Frontal cortex (tissue), 4 donors: ENCODE measurements around the gene PCCA. TPM values are rescaled to one million over a fixed set of nuclear protein-coding genes. Genes with fewer than 3 reads are reported as not detected.
"Not testable (repeated sequence)": the region's sequence is repeated elsewhere in the genome, so short reads cannot be mapped to it uniquely, and the experiment has no call there.

Experiments used
- DNase-seq, 2 donors: peaks; one replicate each; pipeline ENCODE4 v3.0.0; 2012; ENCODE audit warnings: low spot score in 2 of 2
- FAIRE-seq: peaks from 2 replicates; lab custom pipeline; 2012; peaks lifted over from hg19 to GRCh38; lab: Jason Lieb, UNC
- total RNA-seq: library from RNA; depleted of rRNA; stranded (reverse); fragments of >200 nt; gene quantifications from one replicate; pipeline ENCODE4 v1.2.3, GENCODE V29; 2014
- donor health status: control.
- donor health status: control.
- donor health status: control.

Gene PCCA
- total RNA-seq, 1 donor from 2014 or later = 413 TPM

GRCh38 chr13:100130930-100131511, 42.1 kb downstream of the PCCA start:
- FAIRE-seq = no peak
- DNase-seq = no peak

GRCh38 chr13:100131863-100132574, 43.1 kb downstream of the PCCA start:
- FAIRE-seq (no peak), DNase-seq (peak in 1 of 2 donors; percentile 22)

GRCh38 chr13:100138859-100139491, 50.1 kb downstream of the PCCA start:
- DNase-seq (no peak), FAIRE-seq (no peak)

GRCh38 chr13:100139817-100140216, 50.9 kb downstream of the PCCA start:
- DNase-seq = no peak

GRCh38 chr13:100140441-100140840, 51.5 kb downstream of the PCCA start:
- FAIRE-seq (no peak), DNase-seq (no peak)

More at GRCh38 chr13:100139817-100140216, 50.9 kb downstream of the PCCA start:
- no peak for FAIRE-seq

- FAIRE-seq, DNase-seq: not testable (repeated sequence)
Measured at GRCh38 chr13:100141461-100141961, 52.6 kb downstream of the PCCA start.

GRCh38 chr13:100146534-100146933, 57.6 kb downstream of the PCCA start:
- FAIRE-seq (no peak), DNase-seq (no peak)

GRCh38 chr13:100147825-100148224, 58.9 kb downstream of the PCCA start:
- DNase-seq (no peak), FAIRE-seq (no peak)

- no peak for DNase-seq
- FAIRE-seq = no peak
Measured at GRCh38 chr13:100148422-100148821, 59.5 kb downstream of the PCCA start.

GRCh38 chr13:100149389-100149788, 60.5 kb downstream of the PCCA start:
- FAIRE-seq = no peak
- DNase-seq = no peak

GRCh38 chr13:100150711-100151110, 61.8 kb downstream of the PCCA start:
- not testable (repeated sequence) for DNase-seq, FAIRE-seq

- no peak for DNase-seq
- FAIRE-seq = no peak
Measured at GRCh38 chr13:100154842-100155416, 66.0 kb downstream of the PCCA start.

- DNase-seq (no peak), FAIRE-seq (no peak)
Measured at GRCh38 chr13:100156788-100157187, 67.9 kb downstream of the PCCA start.

GRCh38 chr13:100158569-100158968, 69.7 kb downstream of the PCCA start:
- DNase-seq = no peak
- FAIRE-seq = no peak

GRCh38 chr13:100159584-100159983, 70.7 kb downstream of the PCCA start:
- DNase-seq (no peak), FAIRE-seq (no peak)

GRCh38 chr13:100160450-100160849, 71.6 kb downstream of the PCCA start:
- no peak for DNase-seq
- FAIRE-seq = no peak

- DNase-seq (no peak), FAIRE-seq (no peak)
Measured at GRCh38 chr13:100163375-100163774, 74.5 kb downstream of the PCCA start.

GRCh38 chr13:100173203-100173602, 84.3 kb downstream of the PCCA start:
- DNase-seq = no peak
- FAIRE-seq = no peak

- not testable (repeated sequence) for DNase-seq, FAIRE-seq
Measured at GRCh38 chr13:100174455-100174854, 85.6 kb downstream of the PCCA start.

GRCh38 chr13:100175078-100175802, 86.3 kb downstream of the PCCA start:
- DNase-seq (no peak), FAIRE-seq (no peak)
